Measurements from ENCODE around the gene TREM2.
A peak's percentile ranks its signal among the peaks of the same experiment; 100 is the strongest.

TREM2 gene

GRCh38 chr6:41200296-41200900 is 37.5 kb upstream of the TREM2 start:
- TF ChIP-seq CTCF (IDR thresholded peaks at IDR 0.05; ENCODE audit: low read depth, low read length, missing control alignments), result no peak
- H3K4me3 ChIP-seq (ENCODE audit: low read depth, low read length), result peak overlapping the region; percentile 41
- peak; percentile 38 for DNase-seq (ENCODE audit: low read depth)

DNA sequence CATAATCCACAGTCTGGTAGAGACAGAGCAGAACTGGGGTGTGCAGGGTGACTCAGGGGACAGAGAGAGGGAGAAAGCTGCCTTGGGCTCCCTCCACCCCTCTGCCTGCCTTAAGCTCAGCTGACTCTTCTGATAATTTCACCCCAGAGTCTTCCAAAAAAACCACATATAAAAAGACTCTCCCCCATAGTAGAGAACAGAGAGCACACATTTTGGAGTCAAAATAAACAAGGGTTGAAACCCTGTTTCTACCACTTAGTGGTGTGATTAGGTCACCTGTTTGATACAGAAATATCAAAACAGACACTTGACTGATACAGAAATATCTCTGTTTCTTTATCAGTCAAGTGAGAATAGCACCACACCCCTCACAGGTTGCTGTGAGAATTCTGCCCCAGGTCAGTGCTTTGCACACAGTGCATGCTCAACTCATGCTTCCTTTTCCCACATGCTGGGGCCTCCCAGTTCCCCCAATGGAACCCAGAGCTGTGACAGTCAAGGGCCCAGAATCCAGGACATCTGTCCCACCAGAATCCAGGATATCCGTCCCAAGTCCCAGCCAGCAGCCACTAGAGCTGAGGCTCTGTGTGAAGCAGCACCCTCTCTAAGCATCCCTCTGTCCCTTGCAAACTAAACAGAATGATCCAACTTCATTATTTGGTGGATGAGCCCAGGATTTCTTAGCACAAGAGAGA is 36.8 kb upstream of the TREM2 start:
- no peak for TF ChIP-seq CTCF (IDR thresholded peaks at IDR 0.05; ENCODE audit: low read depth, low read length, missing control alignments)
- peak; percentile 37 for DNase-seq (ENCODE audit: low read depth)
- H3K4me3 ChIP-seq (ENCODE audit: low read depth, low read length), result no peak overlapping the region

DNA sequence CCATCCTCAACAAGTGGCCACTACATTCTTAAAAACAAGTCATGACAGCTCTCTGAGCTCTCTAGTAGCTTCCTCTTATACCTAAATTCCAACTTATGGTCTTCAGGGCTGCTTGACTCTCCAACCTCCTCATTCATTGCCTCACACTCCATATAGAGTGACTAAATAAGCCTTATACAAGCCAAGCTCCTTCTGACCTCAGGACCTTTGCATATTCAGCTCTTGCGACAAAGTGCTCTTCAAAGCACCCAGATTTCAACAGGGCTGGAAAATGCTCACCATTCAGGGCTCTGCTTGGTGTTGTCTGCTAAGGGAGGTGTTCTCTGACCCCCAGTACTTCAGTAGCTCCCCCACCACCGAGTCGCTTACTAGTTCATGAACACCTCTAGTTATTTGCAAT is 34.3 kb upstream of the TREM2 start:
- no peak for TF ChIP-seq CTCF (IDR thresholded peaks at IDR 0.05; ENCODE audit: low read depth, low read length, missing control alignments)
- DNase-seq (ENCODE audit: low read depth), result no peak
- H3K4me3 ChIP-seq (ENCODE audit: low read depth, low read length), result no peak overlapping the region

DNA sequence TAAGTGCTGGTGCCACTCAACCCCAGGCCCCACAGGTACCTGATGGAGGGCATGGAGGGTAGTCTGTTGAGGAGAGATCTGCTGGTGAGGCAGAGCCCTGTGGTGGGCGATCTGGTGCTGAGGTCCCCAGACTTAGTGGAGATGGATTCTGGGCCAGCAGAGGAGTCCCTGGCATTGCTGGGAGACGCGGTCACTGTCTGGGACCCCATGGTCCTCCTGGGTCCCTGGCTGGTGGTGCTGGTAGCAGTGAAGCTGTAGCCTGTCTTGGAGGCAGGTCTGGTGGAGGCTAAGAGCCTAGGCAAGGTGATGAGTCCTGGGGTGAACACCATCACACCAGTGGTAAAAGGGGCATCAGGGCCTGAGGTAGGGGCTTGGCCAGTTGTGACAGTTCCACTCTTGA is 31.5 kb upstream of the TREM2 start:
- no peak for TF ChIP-seq CTCF (IDR thresholded peaks at IDR 0.05; ENCODE audit: low read depth, low read length, missing control alignments)
- no peak for DNase-seq (ENCODE audit: low read depth)
- no peak overlapping the region for H3K4me3 ChIP-seq (ENCODE audit: low read depth, low read length)

DNA sequence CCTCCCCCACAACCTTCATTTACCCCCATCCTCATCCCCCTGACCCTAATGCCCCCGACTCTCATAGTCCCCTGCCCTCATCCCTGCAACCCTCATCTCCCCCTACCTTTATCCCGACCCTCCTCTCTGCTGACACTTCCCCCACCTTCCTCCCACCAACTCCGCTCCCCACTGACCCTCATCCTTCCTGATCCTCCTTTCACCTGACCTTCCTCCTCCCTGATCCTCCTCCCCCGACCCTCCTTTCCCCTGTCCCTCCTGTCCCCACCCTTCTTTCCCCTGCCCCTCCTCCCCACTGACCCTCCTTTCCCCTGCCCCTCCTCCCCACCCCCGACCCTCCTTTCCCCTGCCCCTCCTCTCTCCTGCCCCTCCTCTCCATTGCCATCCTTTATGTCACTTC is 31.0 kb upstream of the TREM2 start:
- TF ChIP-seq CTCF (IDR thresholded peaks at IDR 0.05; ENCODE audit: low read depth, low read length, missing control alignments), result no peak

GRCh38 chr6:41193171-41193734 is 30.3 kb upstream of the TREM2 start:
- DNase-seq (ENCODE audit: low read depth), result no peak
- no peak overlapping the region for H3K4me3 ChIP-seq (ENCODE audit: low read depth, low read length)
- TF ChIP-seq CTCF (IDR thresholded peaks at IDR 0.05; ENCODE audit: low read depth, low read length, missing control alignments), result no peak

More for the DNA sequence above, 31.0 kb upstream of the TREM2 start:
- H3K4me3 ChIP-seq (ENCODE audit: low read depth, low read length), result no peak overlapping the region
- no peak for DNase-seq (ENCODE audit: low read depth)

All from GM12864 (cell line).